GM21381 (cell line): ENCODE data around the gene EMP2.
"Not testable (repeated sequence)": the region's sequence is repeated elsewhere in the genome, so short reads cannot be mapped to it uniquely, and the experiment has no call there.

Experiments used
- ATAC-seq: cut with Tn5 transposase; IDR thresholded peaks from one replicate; pipeline ENCODE4 v1.9.1; 2021; ENCODE audit warnings: mild to moderate bottlenecking, moderate library complexity; ENCODE audit not compliant: unreplicated experiment

Gene EMP2

GRCh38 chr16:10579965-10580882 lies at the start of gene EMP2:
TSS of gene EMP2 (minus strand) at chr16:10580598. CDS start at chr16:10547617, 32,981 bp downstream.
- ATAC-seq, result no peak

GRCh38 chr16:10629592-10629963 lies 49.2 kb upstream of the EMP2 start:
- ATAC-seq, result no peak

- no peak for ATAC-seq
Observed at GRCh38 chr16:10625595-10626357, 45.4 kb upstream of the EMP2 start.

GRCh38 chr16:10624527-10624926 lies 44.1 kb upstream of the EMP2 start:
- ATAC-seq, result no peak

GRCh38 chr16:10623059-10623458 lies 42.7 kb upstream of the EMP2 start:
- ATAC-seq, result no peak

GRCh38 chr16:10622036-10622921 lies 41.9 kb upstream of the EMP2 start:
- no peak for ATAC-seq

GRCh38 chr16:10621216-10621949 lies 41.0 kb upstream of the EMP2 start:
- not testable (repeated sequence) for ATAC-seq

GRCh38 chr16:10620120-10620519 lies 39.7 kb upstream of the EMP2 start:
- no peak for ATAC-seq

- no peak for ATAC-seq
Observed at GRCh38 chr16:10619271-10619849, 39.0 kb upstream of the EMP2 start.

- ATAC-seq, result no peak
Observed at GRCh38 chr16:10618710-10619209, 38.4 kb upstream of the EMP2 start.

GRCh38 chr16:10617662-10618420 lies 37.4 kb upstream of the EMP2 start:
- no peak for ATAC-seq

- ATAC-seq, result no peak
Observed at GRCh38 chr16:10616756-10617640, 36.6 kb upstream of the EMP2 start.

GRCh38 chr16:10616419-10616755 lies 36.0 kb upstream of the EMP2 start:
- no peak for ATAC-seq

GRCh38 chr16:10614685-10615084 lies 34.3 kb upstream of the EMP2 start:
- ATAC-seq, result no peak

GRCh38 chr16:10613785-10614485 lies 33.5 kb upstream of the EMP2 start:
- no peak for ATAC-seq

GRCh38 chr16:10612649-10613179 lies 32.3 kb upstream of the EMP2 start:
- no peak for ATAC-seq

- no peak for ATAC-seq
Observed at GRCh38 chr16:10611825-10612342, 31.5 kb upstream of the EMP2 start.
